Measurements from ENCODE around the gene EYA4.
"Not testable (repeated sequence)": the region's sequence is repeated elsewhere in the genome, so short reads cannot be mapped to it uniquely, and the experiment has no call there.

EYA4 gene

DNA sequence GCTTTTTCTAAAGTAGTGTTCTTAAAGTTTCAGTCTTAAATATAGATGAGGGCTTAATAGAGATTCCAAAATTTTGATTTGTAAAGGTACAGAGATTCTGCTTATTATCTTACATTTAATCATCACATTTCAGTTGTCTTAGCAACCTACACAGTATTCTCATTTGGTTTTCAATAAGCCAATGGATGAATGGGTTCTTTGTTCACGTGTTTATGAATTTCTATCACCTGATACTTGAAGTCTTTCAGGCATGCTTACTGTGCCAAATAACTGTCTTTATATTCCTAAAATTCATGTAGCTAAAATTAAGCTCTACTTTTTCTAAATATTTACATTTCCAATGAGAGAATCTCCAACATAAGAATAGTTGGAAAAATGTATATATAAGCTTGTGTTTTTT, 152.7 kb downstream of the EYA4 start:
- intact Hi-C loops (cut with DNase I): no loop called here
- DNase-seq: no peak

DNA sequence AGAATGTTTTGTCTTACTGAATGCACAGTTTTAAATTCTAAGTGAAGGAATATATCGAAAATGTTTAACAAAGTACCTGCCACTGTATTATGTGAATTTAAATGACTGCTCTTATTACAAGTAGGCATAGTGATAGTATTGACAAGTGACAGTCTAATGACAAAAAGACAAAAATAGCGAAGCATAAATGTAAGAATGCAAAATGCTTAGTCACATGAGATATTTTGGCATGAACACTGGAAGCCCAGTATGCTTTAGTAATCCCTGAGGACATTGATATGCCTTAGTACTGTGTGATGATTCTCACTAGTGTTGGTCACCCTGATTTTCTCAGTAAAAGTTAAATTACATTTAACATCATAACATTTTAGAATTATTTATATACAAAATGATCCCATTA, 153.5 kb downstream of the EYA4 start:
- intact Hi-C loops (cut with DNase I): no loop called here

GRCh38 chr6:133396233-133396983, 155.3 kb downstream of the EYA4 start:
- DNase-seq: no peak
- intact Hi-C loops (cut with DNase I): no loop called here

More for the DNA sequence above, 153.5 kb downstream of the EYA4 start:
- no peak for DNase-seq

- DNase-seq: no peak
- intact Hi-C loops (cut with DNase I): no loop called here
These were observed 155.8 kb downstream of the EYA4 start for GRCh38 chr6:133396984-133397348.

DNA sequence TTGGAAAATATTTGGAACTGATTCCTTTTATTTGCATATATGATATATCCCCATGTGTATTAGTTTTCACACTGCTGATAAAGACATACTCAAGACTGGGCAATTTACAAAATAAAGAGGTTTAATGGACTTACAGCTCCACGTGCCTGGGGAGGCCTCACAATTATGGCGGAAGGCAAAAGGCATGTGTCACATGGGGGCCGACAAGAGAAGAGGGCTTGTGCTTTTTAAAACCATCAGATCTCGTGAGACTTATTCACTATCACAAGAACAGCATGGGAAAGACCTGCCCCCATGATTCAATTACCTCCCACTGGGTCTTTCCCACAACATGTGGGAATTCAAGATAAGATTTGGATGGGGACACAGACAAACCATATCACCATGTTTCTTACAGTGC, 156.4 kb downstream of the EYA4 start:
- DNase-seq; intact Hi-C loops (cut with DNase I): not testable (repeated sequence)

DNA sequence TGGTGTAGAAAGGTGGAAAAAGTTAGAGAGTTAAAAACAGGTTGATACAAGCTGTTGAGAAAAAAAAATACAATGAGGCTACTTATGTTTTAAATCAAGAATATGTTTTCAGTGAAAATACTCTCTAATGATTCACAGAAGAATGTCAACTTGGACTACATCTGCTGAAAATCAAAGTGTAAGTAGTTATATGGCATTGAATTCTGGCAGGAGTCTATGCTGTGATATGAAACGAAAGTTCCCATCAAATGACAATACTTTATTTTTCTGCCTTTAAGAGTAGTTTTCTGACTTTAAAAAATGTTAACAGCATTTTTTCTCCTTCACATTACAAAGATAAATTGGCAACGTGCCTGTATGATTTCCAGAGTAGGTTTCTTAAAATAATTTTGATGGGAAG, 158.3 kb downstream of the EYA4 start:
- intact Hi-C loops (cut with DNase I): no loop called here
- no peak for DNase-seq

DNA sequence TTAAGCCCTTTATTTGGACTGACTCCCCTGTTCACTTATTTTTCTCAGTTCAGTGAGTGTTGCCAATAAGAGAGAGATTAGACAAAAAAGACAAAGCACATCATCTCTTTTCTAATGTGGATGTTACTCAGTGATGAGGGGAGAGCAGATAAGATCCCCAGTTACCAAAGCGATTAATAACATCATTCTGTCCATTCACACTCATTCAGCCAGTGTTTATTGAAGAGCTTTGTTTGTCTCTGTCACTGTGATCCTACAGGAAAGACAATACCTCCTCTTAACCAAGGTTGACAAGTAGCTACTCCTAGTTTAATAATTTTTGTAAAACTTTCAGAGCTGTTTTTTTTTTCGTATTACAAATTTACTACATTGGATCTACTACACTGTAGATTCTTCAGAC, 163.0 kb downstream of the EYA4 start:
- intact Hi-C loops (cut with DNase I): no loop called here
- DNase-seq: no peak

DNA sequence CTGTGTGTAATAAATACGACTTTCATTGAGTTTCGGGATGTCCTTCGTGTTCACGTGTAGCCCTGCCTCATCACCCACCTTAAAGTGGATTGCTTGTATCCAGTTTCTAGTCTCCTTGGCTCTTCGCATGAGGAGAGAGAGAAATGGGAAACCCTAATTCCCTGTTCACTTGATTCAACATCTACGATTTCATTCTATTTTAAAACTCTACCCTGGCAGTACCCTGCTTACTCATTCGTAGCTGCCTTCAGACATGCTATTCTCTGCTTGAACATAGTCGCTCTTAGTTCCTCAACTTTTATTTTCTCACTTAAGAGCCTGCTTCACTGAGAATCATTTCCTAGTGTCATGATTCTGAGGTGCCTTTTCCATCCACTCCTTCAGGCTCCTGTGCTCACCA, 163.6 kb downstream of the EYA4 start:
- no peak for DNase-seq
- intact Hi-C loops (cut with DNase I): no loop called here

DNA sequence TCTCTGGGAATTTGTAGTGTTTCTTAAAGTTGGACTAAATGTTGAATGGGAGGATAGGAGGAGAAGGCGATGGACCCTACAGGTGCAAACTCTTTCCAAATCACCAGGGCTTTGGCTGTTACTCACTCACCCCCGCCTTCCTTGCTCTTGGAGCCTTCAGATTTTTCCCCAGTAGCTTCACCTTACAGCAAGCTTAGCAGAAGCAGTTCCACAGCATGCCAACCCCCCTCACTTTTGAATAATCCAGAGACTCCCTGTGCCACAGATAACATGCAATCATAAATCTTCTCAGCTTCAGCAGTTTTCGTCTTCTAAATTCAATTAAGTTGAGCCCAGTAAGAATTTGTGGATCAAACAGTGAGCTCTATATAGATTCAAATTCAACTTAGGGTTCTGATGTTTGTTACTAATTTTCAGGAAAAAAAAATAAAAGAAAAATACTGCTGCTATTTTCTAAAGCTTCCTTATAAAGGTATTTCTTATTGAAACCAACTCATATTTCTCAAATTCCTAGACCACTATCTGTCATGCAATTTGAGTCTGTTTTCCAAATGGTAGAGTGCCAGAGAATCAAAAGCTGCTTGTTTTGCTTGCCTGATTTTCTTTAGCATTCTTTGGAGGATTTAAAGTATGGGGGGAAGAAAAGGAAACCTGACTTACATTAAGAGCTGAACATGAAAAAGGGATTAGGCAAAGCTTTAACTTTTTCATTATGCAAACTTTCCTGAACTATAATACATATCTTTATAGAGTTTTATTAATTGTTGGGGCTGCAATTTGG, 166.4 kb downstream of the EYA4 start:
- intact Hi-C loops (cut with DNase I): no loop called here
- DNase-seq: no peak

- no peak for DNase-seq
These were observed 167.0 kb downstream of the EYA4 start for GRCh38 chr6:133408132-133408531.

GRCh38 chr6:133408543-133408942, 167.4 kb downstream of the EYA4 start:
- no peak for DNase-seq
- intact Hi-C loops (cut with DNase I): no loop called here

More at GRCh38 chr6:133408132-133408531, 167.0 kb downstream of the EYA4 start:
- intact Hi-C loops (cut with DNase I): no loop called here

- no peak for DNase-seq
- intact Hi-C loops (cut with DNase I): no loop called here
These were observed 169.7 kb downstream of the EYA4 start for GRCh38 chr6:133410638-133411435.

GRCh38 chr6:133411757-133412156, 170.6 kb downstream of the EYA4 start:
- DNase-seq: no peak
- intact Hi-C loops (cut with DNase I): no loop called here

DNA sequence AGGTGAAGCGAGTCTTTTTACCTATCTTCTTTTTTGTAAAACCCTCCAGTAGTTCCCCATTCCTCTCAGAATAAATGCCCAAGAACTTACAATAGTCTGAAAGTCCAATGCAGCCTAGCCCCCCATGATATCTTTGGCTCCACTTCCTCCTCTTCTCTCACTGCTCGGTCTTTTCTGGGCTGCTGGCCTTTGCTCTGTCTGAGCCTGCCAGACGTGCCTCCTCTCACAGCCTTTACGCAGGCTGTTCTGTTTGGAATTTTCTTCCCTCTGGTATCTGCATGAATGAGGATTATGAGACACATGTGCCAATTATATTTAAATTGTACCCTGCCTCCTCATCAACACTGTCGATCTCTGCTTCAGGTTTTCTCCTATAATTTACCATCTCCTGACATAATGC, 174.1 kb downstream of the EYA4 start:
- intact Hi-C loops (cut with DNase I): no loop called here

DNA sequence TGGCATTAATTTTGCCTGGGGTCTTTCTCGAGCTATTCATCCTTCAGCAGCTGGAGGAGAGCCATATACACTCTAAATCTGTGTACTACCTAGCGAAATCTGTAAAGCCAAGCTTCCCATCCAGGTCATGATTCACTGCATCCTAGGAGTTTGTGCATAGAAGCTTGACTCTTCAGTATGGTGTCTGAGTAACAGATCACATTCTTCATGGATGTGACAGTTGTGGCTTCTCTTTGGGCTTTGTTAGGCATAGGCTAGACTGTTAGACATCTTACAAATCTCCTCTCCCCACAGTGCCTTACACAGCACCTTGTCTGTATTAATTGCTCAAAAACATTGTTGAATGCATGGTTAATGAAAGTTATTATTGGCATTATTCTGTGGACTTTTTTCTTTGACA, 177.0 kb downstream of the EYA4 start:
- intact Hi-C loops (cut with DNase I): no loop called here
- no peak for DNase-seq

More for the DNA sequence above, 174.1 kb downstream of the EYA4 start:
- DNase-seq: no peak

DNA sequence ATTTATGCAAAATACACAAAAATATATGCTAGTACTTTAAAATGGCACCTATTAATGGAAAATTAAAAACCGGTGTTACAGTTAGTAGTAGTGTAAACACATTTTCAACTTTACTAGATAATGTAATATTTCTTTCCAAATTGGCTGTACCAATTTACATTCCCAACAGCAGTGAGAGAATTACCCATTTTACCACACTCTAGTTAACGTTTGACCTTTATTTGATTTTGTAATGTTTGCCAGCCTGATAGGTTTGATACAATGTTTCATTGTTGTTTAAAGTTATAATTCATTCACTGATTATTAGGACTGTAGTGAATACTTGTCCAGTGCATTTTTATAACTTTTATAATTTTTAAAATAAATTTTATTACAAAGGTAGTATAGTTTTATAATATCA, 182.1 kb downstream of the EYA4 start:
- intact Hi-C loops (cut with DNase I): no loop called here
- no peak for DNase-seq

GRCh38 chr6:133424359-133424758, 183.2 kb downstream of the EYA4 start:
- intact Hi-C loops (cut with DNase I): no loop called here
- peak in 1 of 10 donors; percentile 73 for DNase-seq

DNA sequence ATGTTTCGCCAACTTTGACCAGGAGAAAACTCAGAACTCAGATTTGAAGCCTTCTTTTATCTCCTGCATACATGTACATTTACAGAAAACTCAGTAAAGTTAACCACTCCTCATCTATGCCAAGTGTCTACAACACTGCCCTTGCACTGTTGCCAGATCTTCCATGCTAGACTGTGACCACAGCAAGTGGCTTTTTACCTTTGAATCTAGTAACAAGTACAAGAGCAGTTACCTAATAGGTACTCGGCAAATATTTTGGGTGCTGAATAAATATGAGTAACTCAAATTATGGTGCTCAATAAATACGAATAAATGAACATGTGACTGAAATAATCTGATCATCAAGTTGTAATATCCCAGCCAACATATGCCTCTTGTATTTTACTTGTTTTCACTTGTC, 184.9 kb downstream of the EYA4 start:
- no peak for DNase-seq
- intact Hi-C loops (cut with DNase I): no loop called here

GRCh38 chr6:133428295-133428694, 187.1 kb downstream of the EYA4 start:
- no peak for DNase-seq
- intact Hi-C loops (cut with DNase I): no loop called here

GRCh38 chr6:133430530-133430929, 189.4 kb downstream of the EYA4 start:
- intact Hi-C loops (cut with DNase I): no loop called here
- no peak for DNase-seq

- intact Hi-C loops (cut with DNase I): no loop called here
These were observed 189.9 kb downstream of the EYA4 start for GRCh38 chr6:133431031-133431430.

More at GRCh38 chr6:133431031-133431430, 189.9 kb downstream of the EYA4 start:
- no peak for DNase-seq

All from posterior cingulate gyrus (tissue), 11 donors.